ENCODE data around the gene PRCC.
"Not testable (repeated sequence)": the region's sequence is repeated elsewhere in the genome, so short reads cannot be mapped to it uniquely, and the experiment has no call there.

Gene PRCC

GRCh38 chr1:156745881-156746280 is 21.5 kb upstream of the PRCC start:
- no peak for DNase-seq

- no peak for DNase-seq
Observed at GRCh38 chr1:156746406-156746727, 21.0 kb upstream of the PRCC start.

GRCh38 chr1:156746728-156747631 is 20.4 kb upstream of the PRCC start:
- peak; percentile 96 for DNase-seq

GRCh38 chr1:156747742-156748669 is 19.3 kb upstream of the PRCC start:
- no peak for DNase-seq

GRCh38 chr1:156748670-156749418 is 18.5 kb upstream of the PRCC start:
- DNase-seq, result no peak

- DNase-seq, result no peak
Observed at GRCh38 chr1:156749419-156750118, 17.8 kb upstream of the PRCC start.

GRCh38 chr1:156750191-156750672 is 17.1 kb upstream of the PRCC start:
- no peak for DNase-seq

- peak; percentile 61 for DNase-seq
Observed at GRCh38 chr1:156750711-156751450, 16.5 kb upstream of the PRCC start.

- no peak for DNase-seq
Observed at GRCh38 chr1:156751451-156751756, 15.9 kb upstream of the PRCC start, which contains the start of gene HDGF. TSS of gene HDGF (minus strand) at chr1:156751675. CDS start at chr1:156751429, 246 bp downstream.

- DNase-seq, result peak; percentile 99
Observed at GRCh38 chr1:156751757-156752481, 15.4 kb upstream of the PRCC start.

- no peak for DNase-seq
Observed at GRCh38 chr1:156752843-156753482, 14.4 kb upstream of the PRCC start.

GRCh38 chr1:156754219-156754618 is 13.1 kb upstream of the PRCC start:
- no peak for DNase-seq

GRCh38 chr1:156755527-156755950 is 11.8 kb upstream of the PRCC start:
- DNase-seq, result no peak

- no peak for DNase-seq
Observed at GRCh38 chr1:156756355-156756754, 11.0 kb upstream of the PRCC start.

GRCh38 chr1:156757572-156758253 is 9.6 kb upstream of the PRCC start:
- DNase-seq, result not testable (repeated sequence)

GRCh38 chr1:156760092-156760795 is 7.1 kb upstream of the PRCC start:
- no peak for DNase-seq

- no peak for DNase-seq
Observed at GRCh38 chr1:156760796-156761104, 6.6 kb upstream of the PRCC start.

GRCh38 chr1:156765136-156765535 is 2.2 kb upstream of the PRCC start:
- DNase-seq, result not testable (repeated sequence)

- no peak for DNase-seq
Observed at GRCh38 chr1:156765666-156766065, 1.7 kb upstream of the PRCC start.

Data from left hindlimb (tissue), 1 donor.